Measurements from ENCODE around the gene LRRN2.

Gene LRRN2

GRCh38 chr1:204624631-204625216 is 60.8 kb downstream of the LRRN2 start:
- no peak for DNase-seq

- DNase-seq: no peak
Observed at GRCh38 chr1:204623894-204624361, 61.6 kb downstream of the LRRN2 start.

GRCh38 chr1:204623365-204623893 is 62.1 kb downstream of the LRRN2 start:
- no peak for DNase-seq

- DNase-seq: no peak
Observed at GRCh38 chr1:204621996-204622395, 63.5 kb downstream of the LRRN2 start.

- no peak for DNase-seq
Observed at GRCh38 chr1:204621396-204621795, 64.1 kb downstream of the LRRN2 start.

- no peak for DNase-seq
Observed at GRCh38 chr1:204619721-204620120, 65.8 kb downstream of the LRRN2 start.

- DNase-seq: no peak
Observed at GRCh38 chr1:204618148-204618760, 67.3 kb downstream of the LRRN2 start.

- no peak for DNase-seq
Observed at GRCh38 chr1:204617256-204618147, 68.0 kb downstream of the LRRN2 start.

- no peak for DNase-seq
Observed at GRCh38 chr1:204616641-204617040, 68.9 kb downstream of the LRRN2 start.

- no peak for DNase-seq
Observed at GRCh38 chr1:204615881-204616280, 69.7 kb downstream of the LRRN2 start.

- no peak for DNase-seq
Observed at GRCh38 chr1:204613636-204614035, 71.9 kb downstream of the LRRN2 start.

GRCh38 chr1:204612326-204612725 is 73.2 kb downstream of the LRRN2 start:
- no peak for DNase-seq

- no peak for DNase-seq
Observed at GRCh38 chr1:204611036-204611435, 74.5 kb downstream of the LRRN2 start.

GRCh38 chr1:204607910-204608309 is 77.6 kb downstream of the LRRN2 start:
- DNase-seq: no peak

- DNase-seq: no peak
Observed at GRCh38 chr1:204605791-204606190, 79.7 kb downstream of the LRRN2 start.

- no peak for DNase-seq
Observed at GRCh38 chr1:204602871-204603542, 82.5 kb downstream of the LRRN2 start.

- no peak for DNase-seq
Observed at GRCh38 chr1:204602111-204602579, 83.4 kb downstream of the LRRN2 start.

GRCh38 chr1:204600968-204601367 is 84.6 kb downstream of the LRRN2 start:
- no peak for DNase-seq

- DNase-seq: no peak
Observed at GRCh38 chr1:204600203-204600602, 85.3 kb downstream of the LRRN2 start.

GRCh38 chr1:204599596-204599995 is 85.9 kb downstream of the LRRN2 start:
- DNase-seq: no peak

- no peak for DNase-seq
Observed at GRCh38 chr1:204599098-204599497, 86.4 kb downstream of the LRRN2 start.

GRCh38 chr1:204598319-204598969 is 87.1 kb downstream of the LRRN2 start:
- no peak for DNase-seq

Data from stimulated activated CD4-positive, alpha-beta T cell treated with anti-CD3 and anti-CD28 coated beads, Interleukin-4, amount 100 ng/mL, for 4 hours (primary cell).